Measurements from ENCODE around the gene SULT6B1. TPM values are rescaled to one million over a fixed set of nuclear protein-coding genes. Genes with fewer than 3 reads are reported as not detected.
"Not testable (repeated sequence)": the region's sequence is repeated elsewhere in the genome, so short reads cannot be mapped to it uniquely, and the experiment has no call there.

The SULT6B1 gene
- total RNA-seq = not detected in 2 replicates

- intact Hi-C loops (cut with micrococcal nuclease) = no loop called here
Measured at GRCh38 chr2:37188570-37188969, at the start of gene SULT6B1. SULT6B1 (minus strand) TSS chr2:37188670; CDS start chr2:37188640, 30 bp downstream.

GRCh38 chr2:37232131-37232933 is 43.9 kb upstream of the SULT6B1 start:
- intact Hi-C loops (cut with micrococcal nuclease) = loop anchor here (5.0 kb wide), 1 partner anchor 1520 kb away; the partner anchor contains the start of gene SRSF7

DNA sequence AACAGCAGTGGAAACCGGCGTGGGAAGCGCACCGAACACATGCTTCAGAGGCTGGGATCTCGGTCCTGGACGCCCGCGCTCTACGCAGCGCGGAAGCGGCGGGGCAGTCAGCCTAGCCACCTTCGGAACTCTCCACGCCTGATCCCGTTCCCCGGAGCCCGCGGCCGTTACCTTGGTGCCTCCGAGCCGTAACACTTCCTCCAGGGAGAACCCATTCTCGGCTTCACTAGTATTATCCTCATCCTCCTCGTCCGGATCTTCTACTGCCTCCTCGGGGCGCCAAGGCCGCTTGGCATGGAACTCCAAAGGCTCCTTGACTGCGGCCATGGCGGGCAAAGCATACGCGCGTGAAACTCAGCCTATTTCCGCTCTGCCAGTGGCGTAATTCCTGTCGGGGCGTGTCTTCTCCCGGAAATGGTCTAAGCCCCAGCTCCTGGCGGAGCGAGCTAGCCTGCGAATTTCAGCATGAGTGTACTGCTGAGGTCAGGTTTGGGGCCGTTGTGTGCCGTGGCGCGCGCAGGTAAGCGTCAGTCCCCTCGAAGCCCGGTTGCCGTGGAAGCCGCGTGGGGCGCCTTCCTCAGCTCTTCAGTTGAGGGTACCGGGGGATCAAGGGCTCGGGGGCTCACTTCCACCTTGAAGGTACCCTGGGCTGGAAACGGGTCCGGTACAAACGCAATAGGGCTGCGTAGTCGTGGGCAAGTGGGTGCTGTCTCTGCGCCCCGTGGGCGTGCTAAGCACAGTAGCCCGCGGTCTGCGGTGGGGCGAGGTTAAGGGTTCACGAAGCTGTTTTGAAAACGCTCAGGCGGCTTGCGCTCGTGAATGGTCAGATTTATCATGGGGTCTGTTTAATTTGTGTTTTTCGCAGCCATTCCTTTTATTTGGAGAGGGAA is 43.0 kb upstream of the SULT6B1 start, which contains the start of the genes CEBPZ and NDUFAF7:
CEBPZ (minus strand) TSS at position 356 of the 890 bp plus-strand sequence; CDS start at position 327, 29 bp downstream.
NDUFAF7 (plus strand) TSS at position 418 of the 890 bp plus-strand sequence; CDS start at position 466, 48 bp downstream.
- intact Hi-C loops (cut with micrococcal nuclease) = loop anchor here (1.0 to 5.0 kb wide), 13 partner anchors 13 to 1521 kb away; partner anchors contain the start of genes CEBPZOS, PRKD3, SRSF7 and STRN

DNA sequence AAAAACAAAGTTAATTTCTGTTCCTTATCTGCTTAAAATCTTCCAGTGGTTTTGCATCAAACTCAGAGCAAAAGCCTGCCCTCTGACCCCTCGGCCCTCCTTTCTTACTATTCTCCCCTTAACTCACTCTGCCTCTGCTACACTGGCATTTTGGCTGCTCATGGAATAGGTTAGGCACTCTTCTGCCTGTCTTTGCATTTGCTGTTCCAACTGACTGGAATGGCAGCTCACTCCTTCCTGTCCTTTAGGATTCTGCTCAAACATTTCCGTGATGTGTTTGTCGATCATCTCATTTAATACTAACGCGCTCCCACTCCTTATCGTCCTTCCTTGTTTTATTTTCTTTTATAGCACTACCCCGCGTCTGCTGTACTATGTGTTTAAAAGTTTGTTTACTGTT is 42.1 kb upstream of the SULT6B1 start:
- intact Hi-C loops (cut with micrococcal nuclease) = loop anchor here (2.0 to 5.0 kb wide), 4 partner anchors 14 to 1522 kb away; partner anchors contain the start of gene SRSF7

DNA sequence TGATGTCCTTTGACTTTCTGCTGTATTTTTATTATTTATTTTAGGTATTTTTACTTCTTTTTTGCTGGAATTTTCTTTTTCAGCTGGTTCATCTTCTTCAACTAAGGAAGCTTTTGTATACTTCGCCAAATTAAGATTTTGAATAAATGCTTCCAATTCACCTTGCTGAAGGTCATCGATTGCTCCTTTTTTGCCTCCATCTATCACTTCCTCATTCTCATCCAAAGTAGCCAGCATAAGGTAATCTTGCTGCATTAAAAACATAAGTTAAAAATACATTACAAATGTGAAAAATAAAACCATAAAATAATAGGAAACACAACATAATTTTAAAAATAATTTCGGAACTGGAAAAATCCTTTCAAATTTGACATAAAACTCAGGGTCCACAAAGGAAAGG is 40.3 kb upstream of the SULT6B1 start:
- intact Hi-C loops (cut with micrococcal nuclease) = no loop called here

GRCh38 chr2:37226863-37227262 is 38.4 kb upstream of the SULT6B1 start:
- intact Hi-C loops (cut with micrococcal nuclease) = no loop called here

GRCh38 chr2:37225129-37225528 is 36.7 kb upstream of the SULT6B1 start:
- intact Hi-C loops (cut with micrococcal nuclease) = not testable (repeated sequence)

- intact Hi-C loops (cut with micrococcal nuclease) = no loop called here
Measured at GRCh38 chr2:37224063-37224462, 35.6 kb upstream of the SULT6B1 start.

DNA sequence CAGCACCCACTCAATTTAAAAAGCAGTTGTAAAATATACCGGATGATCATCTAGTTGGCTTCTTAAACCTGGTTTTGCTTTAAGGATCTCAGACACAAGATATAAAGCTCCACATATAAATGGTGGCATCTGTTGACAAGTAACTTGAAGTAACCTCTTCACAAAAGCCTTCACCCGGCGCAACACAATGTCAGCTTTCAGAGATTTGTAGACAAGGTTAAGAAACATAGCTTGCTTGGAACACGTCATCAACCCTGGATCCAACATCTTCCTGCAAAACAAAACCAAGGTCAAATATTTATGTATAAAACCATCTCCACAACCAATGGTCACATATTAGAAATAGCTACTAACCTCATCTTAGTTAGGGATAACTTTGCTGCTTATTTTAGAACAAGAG is 34.7 kb upstream of the SULT6B1 start:
- intact Hi-C loops (cut with micrococcal nuclease) = no loop called here

- intact Hi-C loops (cut with micrococcal nuclease) = no loop called here
Measured at GRCh38 chr2:37219046-37219445, 30.6 kb upstream of the SULT6B1 start.

DNA sequence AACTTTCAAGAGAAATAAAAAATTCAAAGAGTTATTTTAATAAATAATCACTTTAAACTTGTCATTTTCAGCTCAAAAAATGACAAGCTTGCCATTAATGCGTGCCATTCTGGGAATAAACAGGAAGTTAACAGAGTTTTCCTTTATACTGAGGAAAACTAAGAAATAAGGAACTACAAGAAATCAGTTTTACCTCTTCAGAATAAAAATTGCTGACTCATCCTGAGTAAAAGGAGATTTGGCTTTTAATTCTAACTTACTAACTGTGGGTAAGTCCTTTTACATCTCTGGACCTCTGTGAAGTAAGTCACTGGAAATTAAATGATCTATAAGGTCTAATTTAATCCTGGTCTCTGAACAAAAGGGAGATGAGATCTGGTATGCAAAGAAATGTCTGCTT is 26.8 kb upstream of the SULT6B1 start:
- intact Hi-C loops (cut with micrococcal nuclease) = no loop called here

GRCh38 chr2:37211939-37212338 is 23.5 kb upstream of the SULT6B1 start:
- intact Hi-C loops (cut with micrococcal nuclease) = no loop called here

GRCh38 chr2:37211212-37211611 is 22.7 kb upstream of the SULT6B1 start:
- intact Hi-C loops (cut with micrococcal nuclease) = no loop called here

DNA sequence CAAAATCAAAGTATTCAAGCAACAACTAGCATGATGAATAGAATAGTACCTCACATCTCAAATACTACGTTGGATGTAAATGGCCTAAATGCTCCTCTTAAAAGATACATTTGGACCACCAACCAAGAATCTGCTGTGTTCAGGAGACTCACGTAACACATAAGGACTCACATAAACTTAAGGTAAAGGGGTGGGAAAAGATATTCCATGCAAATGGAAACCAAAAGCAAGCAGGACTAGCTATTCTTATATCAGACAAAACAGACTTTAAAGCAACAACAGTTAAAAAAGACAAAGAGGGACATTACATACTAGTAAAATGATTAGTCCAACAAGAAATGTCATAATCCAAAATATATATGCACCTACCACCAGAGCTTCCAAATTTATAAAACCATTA is 18.3 kb upstream of the SULT6B1 start:
- intact Hi-C loops (cut with micrococcal nuclease) = not testable (repeated sequence)

DNA sequence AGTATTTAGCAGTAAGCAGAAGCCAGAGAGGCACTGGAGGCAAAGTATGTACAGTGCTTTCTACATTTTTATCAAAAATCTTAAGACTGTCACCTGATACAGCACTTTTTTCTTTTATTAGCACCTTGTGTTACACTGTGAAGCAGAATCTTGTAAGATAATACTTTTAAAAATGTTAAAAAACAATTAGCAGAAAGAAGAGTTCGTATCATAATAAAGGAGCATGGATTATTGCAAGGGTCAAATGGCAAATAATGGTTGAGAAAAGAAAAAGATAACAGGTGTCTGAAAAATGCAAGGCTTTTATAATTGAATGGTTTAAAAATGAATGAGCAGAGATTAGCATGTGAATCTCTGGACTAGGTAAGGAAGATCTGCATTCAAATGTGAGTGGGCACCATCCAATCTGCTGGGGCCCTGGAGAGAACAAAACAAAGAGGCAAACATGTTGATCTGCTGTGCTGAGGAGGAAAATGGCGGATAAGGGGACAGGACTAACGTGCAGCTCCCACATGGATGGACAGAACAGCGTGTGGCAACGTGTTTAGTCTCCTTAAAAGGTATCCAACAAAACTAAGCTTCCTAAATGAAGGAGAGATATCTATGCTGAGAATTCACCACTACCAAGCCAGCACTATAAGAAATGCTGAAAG is 17.3 kb upstream of the SULT6B1 start:
- intact Hi-C loops (cut with micrococcal nuclease) = no loop called here

DNA sequence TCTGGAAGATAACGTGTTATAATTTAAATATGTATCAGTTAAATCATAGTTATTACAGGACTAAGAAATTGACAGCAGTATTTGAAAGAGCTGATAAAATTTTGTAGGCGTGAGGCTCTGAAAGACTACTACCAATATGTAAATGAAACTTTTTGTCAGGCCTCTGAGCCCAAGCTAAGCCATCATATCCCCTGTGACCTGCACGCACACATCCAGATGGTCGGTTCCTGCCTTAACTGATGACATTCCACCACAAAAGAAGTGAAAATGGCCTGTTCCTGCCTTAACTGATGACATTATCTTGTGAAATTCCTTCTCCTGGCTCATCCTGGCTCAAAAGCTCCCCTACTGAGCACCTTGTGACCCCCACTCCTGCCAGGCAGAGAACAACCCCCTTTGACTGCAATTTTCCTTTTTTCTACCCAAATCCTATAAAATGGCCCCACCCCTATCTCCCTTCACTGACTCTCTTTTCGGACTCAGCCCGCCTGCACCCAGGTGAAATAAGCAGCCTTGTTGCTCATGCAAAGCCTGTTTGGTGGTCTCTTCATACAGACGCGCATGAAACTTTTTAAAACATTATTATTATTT is 16.7 kb upstream of the SULT6B1 start:
- intact Hi-C loops (cut with micrococcal nuclease) = not testable (repeated sequence)

DNA sequence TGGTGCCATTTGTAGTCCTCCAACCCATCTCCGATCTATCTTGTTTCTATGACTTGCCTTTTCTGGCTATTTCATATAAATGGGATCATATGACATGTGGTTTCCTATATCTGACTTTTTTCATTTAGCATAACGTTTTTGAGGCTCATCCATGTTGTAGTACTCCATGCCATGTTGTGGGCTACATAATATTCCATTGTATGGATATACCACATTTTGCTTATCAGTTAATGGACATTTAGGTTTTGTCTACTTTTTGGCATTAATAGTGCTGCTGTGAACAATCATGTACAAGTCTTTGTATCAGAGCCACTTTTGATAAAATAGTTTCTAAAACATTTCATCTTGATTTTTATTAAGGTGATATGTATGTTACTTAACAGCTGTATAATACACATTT is 15.2 kb upstream of the SULT6B1 start:
- intact Hi-C loops (cut with micrococcal nuclease) = no loop called here

GRCh38 chr2:37201766-37202165 is 13.3 kb upstream of the SULT6B1 start:
- intact Hi-C loops (cut with micrococcal nuclease) = no loop called here

- intact Hi-C loops (cut with micrococcal nuclease) = no loop called here
Measured at GRCh38 chr2:37201208-37201607, 12.7 kb upstream of the SULT6B1 start.

DNA sequence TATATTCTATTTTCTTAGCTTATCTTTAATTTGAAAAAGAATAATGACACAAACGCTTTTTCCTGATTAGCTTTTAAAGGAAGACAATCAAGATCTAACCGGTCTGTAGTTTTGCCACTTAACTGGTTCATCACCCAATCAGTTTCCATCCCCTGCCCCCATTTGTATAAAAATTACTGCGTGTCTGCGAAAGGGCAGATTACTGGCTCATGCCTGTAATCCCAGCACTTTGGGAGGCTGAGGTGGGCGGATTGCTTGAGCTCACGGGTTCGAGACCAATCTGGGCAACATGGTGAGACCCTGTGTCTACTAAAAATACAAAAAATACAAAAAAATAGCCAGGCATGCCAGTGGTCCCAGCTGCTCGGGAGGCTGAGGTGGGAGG is 10.2 kb upstream of the SULT6B1 start:
- intact Hi-C loops (cut with micrococcal nuclease) = no loop called here
